Testis (tissue), 2 donors: ENCODE data around the gene SZT2.

Experiments
- CTCF ChIP-seq, 3 experiments: fragments of 450-650 bp in 2 of 3; fragments of 200-600 bp in 1 of 3; sonication (generic) in 1 of 3; IDR thresholded peaks; one replicate each; pipeline ENCODE4 v1.5.1; 2016 to 2019; ENCODE audit warnings: antibody characterized with exemption in 3 of 3, mild to moderate bottlenecking in 2 of 3, moderate library complexity in 1 of 3
- POLR2A ChIP-seq: fragments of 450-650 bp; IDR thresholded peaks from one replicate; pipeline ENCODE4 v1.6.1; 2017; ENCODE audit warnings: antibody characterized with exemption, mild to moderate bottlenecking, moderate library complexity

- TF ChIP-seq CTCF (IDR thresholded peaks at IDR 0.05) (no peak), POLR2A (no peak)
Measured at GRCh38 chr1:43396059-43396458, 6.4 kb downstream of the SZT2 start.
